Measurements from ENCODE around the gene OR52W1.

GRCh38 chr11:6224421-6224820 is 25.4 kb downstream of the OR52W1 start:
- TF ChIP-seq TBL1XR1 (IDR thresholded peaks at IDR 0.05; ENCODE audit: low read depth, low read length), result no peak
- no peak for TF ChIP-seq ZNF274 (IDR thresholded peaks at IDR 0.05; ENCODE audit: insufficient read depth, insufficient read length)
- TF ChIP-seq, protein P1, sequence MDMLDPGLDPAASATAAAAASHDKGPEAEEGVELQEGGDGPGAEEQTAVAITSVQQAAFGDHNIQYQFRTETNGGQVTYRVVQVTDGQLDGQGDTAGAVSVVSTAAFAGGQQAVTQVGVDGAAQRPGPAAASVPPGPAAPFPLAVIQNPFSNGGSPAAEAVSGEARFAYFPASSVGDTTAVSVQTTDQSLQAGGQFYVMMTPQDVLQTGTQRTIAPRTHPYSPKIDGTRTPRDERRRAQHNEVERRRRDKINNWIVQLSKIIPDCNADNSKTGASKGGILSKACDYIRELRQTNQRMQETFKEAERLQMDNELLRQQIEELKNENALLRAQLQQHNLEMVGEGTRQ (IDR thresholded peaks at IDR 0.05; ENCODE audit: borderline replicate concordance, low read depth, low read length), result no peak
- TF ChIP-seq FOXM1 (IDR thresholded peaks at IDR 0.05; ENCODE audit: low read depth, low read length), result no peak
- TF ChIP-seq, protein P2, sequence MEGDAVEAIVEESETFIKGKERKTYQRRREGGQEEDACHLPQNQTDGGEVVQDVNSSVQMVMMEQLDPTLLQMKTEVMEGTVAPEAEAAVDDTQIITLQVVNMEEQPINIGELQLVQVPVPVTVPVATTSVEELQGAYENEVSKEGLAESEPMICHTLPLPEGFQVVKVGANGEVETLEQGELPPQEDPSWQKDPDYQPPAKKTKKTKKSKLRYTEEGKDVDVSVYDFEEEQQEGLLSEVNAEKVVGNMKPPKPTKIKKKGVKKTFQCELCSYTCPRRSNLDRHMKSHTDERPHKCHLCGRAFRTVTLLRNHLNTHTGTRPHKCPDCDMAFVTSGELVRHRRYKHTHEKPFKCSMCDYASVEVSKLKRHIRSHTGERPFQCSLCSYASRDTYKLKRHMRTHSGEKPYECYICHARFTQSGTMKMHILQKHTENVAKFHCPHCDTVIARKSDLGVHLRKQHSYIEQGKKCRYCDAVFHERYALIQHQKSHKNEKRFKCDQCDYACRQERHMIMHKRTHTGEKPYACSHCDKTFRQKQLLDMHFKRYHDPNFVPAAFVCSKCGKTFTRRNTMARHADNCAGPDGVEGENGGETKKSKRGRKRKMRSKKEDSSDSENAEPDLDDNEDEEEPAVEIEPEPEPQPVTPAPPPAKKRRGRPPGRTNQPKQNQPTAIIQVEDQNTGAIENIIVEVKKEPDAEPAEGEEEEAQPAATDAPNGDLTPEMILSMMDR (IDR thresholded peaks at IDR 0.05 in 2 of 3, conservative IDR thresholded peaks at IDR 0.05 in 1 of 3; ENCODE audit: control insufficient read depth in 2 of 3, extremely low read depth in 1 of 3, insufficient read depth in 1 of 3, low read depth in 3 of 3, low read length in 3 of 3), result no peak
- no peak for TF ChIP-seq REST (IDR thresholded peaks at IDR 0.05; ENCODE audit: low read depth, low read length)
- no peak for TF ChIP-seq NR2F1 (conservative IDR thresholded peaks at IDR 0.05)
- no peak for TF ChIP-seq JUND (IDR thresholded peaks at IDR 0.05; ENCODE audit: low read depth, low read length)
- TF ChIP-seq SPI1 (IDR thresholded peaks at IDR 0.05; ENCODE audit: borderline replicate concordance, insufficient read depth, low read depth, low read length), result no peak
- TF ChIP-seq BMI1 (IDR thresholded peaks at IDR 0.05; ENCODE audit: borderline replicate concordance), result no peak
- no peak for TF ChIP-seq NFIC (IDR thresholded peaks at IDR 0.05; ENCODE audit: low read depth, low read length)

Data from GM12878 (cell line).